Measurements from ENCODE around the gene PRAMEF1. TPM values are rescaled to one million over a fixed set of nuclear protein-coding genes. Genes with fewer than 3 reads are reported as not detected.
"Not testable (repeated sequence)": the region's sequence is repeated elsewhere in the genome, so short reads cannot be mapped to it uniquely, and the experiment has no call there.

PRAMEF1 gene, protein sequence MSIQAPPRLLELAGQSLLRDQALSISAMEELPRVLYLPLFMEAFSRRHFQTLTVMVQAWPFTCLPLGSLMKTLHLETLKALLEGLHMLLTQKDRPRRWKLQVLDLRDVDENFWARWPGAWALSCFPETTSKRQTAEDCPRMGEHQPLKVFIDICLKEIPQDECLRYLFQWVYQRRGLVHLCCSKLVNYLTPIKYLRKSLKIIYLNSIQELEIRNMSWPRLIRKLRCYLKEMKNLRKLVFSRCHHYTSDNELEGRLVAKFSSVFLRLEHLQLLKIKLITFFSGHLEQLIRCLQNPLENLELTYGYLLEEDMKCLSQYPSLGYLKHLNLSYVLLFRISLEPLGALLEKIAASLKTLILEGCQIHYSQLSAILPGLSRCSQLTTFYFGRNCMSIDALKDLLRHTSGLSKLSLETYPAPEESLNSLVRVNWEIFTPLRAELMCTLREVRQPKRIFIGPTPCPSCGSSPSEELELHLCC
- total RNA-seq, result not detected

DNA sequence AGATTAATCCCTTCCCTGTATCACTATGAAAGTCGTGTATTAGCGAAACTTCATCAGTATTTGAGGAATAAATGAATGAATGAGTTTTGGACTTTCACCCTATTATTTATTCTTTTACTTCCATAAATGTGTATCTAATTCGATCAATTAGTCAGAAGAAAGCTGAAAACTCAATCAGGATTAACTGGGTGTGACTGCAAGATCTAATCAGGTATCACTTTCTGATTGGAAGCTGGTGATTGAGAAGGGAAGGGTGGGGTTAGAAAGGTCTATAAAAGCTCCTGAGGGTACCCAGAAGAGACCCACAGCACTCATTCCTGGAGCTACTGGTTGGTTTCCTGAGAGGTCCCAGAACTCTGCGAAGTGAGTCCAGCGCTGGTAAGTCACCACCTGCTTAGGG lies at the start of gene PRAMEF1:
Gene PRAMEF1, plus strand, starts transcription at position 301 of the 400 bp plus-strand sequence. CDS start 1,831 bp downstream, outside the sequence.
- DNase-seq (ENCODE audit: low spot score), result not testable (repeated sequence)

DNA sequence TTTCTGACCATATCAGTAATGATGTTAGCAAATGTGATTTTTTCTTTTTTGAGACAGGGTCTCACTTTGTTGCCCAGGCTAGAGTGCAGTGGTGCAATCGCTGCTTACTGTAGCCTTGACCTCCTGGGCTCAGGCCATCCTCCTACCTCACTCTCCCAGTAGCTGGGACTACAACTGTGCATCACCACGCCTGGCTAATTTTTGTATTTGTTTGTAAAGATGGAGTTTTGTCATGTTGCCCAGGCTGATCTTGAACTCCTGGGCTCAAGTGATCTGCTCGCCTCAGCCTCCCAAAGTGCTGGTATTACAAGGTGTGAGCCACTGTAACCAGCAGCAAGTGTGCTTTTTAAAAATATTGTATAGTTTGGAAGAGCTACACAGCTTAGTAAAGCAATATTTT lies 49.3 kb upstream of the PRAMEF1 start:
- no peak for DNase-seq (ENCODE audit: low spot score)

DNA sequence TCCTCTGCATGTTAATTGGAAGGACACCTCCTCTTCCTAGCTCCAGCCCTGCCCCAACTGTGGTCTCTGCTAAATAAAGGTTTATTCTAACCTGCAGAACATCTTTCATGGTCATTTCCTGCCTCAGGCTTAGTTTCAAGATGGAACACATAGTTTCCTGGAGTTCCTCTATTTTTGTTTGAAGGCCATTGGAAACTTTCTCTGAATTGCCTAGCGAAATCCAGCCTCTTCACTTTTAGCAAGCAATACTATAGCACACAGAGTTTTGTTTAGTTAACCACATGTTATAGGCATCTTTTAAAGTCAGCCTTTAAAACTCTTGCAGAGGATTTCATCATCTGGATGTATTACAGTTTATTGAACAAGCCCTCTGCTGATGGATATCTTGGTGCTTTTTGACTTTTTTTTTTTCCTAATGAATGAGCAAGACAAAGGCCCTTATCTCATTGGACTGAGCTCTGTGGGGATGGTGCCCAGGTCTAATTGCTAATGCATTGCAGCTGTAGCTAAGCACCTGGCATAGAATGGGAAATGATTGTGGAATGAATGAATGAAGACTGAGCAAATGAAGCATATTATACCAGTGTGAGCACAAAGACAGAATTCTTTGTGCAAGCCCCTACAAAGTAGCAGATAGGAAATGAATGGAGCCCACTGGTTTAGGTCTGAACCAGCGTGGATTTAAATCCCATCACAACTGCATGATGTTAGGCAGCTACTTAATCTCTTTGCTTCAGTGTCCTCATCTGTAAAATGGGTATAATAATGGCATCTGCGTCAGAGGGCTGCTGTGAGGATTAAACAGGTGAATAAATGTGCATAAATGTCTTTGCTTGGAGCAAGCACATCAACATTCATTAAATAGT lies 45.8 kb upstream of the PRAMEF1 start:
- DNase-seq (ENCODE audit: low spot score), result no peak

DNA sequence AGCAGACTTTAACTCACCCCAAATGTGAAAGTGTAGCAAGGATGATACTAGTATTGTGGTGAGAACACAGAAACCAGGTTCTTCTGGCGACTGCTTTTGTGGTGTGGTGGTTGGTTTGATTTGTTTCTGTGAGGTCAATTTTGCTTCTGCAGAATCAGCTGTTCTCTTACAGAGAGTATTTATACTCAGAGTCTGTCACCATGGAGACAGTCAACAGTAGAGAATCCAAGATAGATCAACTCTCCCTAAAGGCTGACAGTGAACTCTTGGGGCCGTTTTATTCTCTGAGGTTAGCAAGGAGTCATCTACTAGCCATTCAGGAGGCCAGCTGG lies 45.2 kb upstream of the PRAMEF1 start, which contains the start of gene CFAP107:
Gene CFAP107, plus strand, starts transcription at position 209 of the 332 bp plus-strand sequence. CDS start 231 bp downstream, outside the sequence.
- no peak for DNase-seq (ENCODE audit: low spot score)

DNA sequence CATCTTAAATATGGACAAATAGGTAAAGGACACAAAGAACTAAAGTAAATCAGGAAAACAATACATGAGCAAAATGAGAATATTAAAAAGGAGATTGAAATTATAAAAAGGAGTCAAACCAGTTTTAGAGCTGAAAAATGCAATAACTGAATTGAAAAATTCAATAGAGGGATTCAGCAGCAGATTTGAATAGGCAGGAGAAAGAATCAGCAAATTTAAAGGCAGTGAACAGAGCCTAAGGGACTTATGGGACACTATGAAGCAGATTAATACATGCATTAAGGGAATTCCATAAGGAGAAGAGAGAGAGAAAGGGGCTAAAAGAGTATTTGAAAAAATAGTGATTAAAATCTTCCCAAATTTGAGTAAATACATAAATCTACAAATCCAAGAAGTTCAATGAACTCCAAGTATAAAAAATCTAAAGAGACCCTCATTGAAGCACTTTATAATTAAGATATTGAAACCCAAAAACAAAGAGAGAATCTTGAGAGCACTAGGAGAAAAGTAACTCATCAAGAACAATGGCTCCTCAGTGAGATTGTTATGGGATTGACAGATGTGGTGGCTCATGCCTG lies 42.3 kb upstream of the PRAMEF1 start:
- no peak for DNase-seq (ENCODE audit: low spot score)

DNA sequence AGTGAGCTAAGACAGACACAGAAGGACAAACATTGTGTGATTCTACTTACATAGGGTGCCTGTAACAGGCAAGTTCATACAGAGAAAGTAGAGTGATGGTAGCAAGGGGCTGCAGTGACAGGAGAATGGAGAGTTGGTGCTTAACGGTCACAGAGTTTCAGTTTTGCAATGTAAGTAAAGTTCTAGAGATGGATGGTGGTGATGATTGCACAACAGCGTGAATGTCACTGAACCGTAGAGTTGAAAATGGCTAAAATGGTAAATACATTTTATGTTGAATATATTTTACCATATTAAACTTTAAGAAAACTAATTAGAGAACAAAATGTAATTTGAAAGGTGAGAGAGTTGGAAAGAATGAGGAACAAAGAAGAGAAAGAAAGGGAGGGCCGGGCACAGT lies 36.5 kb upstream of the PRAMEF1 start:
- no peak for DNase-seq (ENCODE audit: low spot score)

DNA sequence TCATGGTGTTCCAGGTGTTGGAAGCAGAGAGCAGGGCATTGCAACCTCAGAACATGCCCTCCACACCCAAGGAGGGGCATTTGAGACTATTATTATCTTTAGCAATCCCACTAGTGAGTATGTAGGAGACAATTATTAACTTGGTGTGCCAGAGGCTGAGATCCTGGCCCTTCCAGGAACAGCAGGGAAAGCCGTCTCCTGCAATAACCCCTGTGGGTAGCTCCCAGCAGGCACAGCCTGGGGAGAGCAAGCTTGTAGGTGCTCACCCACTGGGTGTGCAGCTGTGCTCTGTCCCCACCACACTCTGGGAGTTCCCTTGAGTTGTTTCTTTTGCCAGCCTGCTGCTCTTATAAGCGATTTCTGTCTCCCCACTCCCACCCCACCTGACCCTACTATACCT lies 34.9 kb upstream of the PRAMEF1 start:
- DNase-seq (ENCODE audit: low spot score), result no peak

DNA sequence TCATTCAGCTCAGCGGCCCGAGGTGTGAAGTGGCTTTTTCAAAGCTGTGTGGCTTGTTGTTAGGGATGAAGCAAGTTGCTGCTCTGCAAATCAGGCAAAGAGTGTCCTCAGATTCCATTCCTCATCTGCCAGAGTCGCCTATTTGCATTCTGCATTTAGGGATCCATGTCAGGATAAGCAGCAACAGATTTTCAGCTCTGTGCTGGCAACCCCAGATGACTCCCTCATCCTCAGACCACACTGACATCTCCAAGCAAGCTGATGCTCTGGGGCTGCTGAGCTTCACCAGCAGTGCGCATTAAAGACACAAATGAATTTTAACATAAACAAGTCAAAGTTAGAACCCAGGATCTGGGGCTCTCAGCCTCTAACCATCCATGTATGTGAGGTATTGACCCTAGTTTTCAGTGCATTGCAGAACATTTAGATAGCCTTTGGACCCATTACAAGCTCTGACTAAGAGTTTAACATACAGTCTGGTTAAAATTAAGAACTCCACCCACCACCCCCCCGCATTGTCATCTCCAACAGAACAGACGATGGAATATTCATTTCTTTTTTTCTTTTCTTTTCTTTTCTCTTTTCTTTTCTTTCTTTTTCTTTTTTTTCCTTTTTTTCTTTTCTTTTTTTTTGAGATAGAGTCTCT lies 34.3 kb upstream of the PRAMEF1 start:
- no peak for DNase-seq (ENCODE audit: low spot score)

DNA sequence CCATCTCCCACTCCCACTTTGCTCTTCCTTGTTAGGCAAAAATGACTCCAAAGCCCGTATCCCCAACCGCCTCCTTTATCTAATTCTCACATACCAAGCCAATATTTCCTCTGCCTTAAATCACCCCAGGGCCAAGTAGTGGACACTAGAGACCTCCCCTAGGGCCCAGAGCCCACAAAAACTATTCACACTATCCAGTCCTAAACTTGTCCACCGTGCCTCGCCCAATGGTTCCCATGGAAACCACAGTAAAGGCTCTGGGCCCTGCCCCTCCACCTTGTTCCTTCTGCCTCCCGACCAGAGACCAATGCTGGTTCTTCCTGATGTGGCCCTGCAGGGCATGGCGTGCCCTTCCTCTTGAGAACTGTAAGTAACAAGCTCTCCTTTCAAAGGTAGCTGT lies 33.4 kb upstream of the PRAMEF1 start:
- no peak for DNase-seq (ENCODE audit: low spot score)

DNA sequence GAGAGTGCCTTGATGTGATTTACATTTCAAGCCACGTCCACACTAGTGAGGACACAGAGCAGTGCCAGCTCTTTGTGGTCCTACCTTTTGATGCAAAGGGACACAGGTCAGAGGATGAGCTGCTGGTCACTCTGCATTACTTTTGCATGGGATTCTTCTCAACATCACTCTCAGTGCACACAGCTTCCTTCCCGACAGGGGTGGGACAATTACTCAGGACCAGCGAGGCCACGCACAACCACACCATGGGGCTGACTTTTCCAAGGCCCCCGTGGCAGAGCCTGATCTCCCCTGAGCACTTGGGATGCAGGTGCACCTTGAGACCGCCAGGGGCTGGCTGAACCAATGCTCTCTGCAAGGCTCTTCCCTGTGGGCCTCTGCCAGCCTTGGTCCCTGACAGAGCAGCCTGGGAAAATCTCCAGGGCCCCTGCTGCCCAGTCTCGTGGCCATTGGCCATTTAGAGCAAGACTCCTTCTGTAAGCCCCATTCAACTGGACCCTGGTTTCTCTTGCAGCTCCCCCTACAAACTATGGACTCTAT lies 30.9 kb upstream of the PRAMEF1 start:
- DNase-seq (ENCODE audit: low spot score), result no peak

DNA sequence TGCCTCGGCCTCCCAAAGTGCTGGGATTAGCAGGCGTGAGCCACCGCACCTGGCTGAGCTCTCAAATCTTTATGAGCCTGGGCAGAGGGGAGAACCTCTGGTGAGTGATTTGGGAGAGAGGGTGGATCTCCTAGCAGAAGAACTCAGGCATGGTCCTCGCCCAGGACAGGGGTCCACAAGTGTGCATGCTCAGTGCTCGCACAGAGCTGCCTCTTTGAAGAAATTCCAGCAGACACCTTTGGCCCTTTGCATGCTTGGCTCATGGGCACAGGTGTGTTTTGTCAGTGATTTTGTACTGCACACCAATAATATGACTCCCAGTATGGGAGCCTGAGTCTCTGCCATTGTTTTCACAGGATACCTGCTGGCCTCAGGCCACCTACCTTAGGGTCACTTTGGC lies 29.4 kb upstream of the PRAMEF1 start:
- DNase-seq (ENCODE audit: low spot score), result no peak

DNA sequence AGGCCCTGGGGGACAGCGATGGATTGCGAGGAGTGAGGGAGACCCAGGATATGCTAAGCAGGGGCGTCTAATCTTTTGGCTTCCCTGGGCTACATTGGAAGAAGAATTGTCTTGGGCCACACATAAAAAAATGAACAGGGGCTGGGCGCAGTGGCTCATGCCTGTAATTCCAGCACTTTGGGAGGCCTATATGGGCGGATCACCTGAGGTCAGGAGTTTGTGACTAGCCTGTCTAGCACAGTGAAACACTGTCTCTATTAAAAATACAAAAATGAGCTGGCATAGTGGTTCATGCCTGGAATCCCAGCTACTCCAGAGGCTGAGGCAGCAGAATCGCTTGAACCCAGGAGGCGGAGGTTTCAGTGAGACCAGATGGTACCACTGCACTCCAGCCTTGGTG lies 28.4 kb upstream of the PRAMEF1 start:
- DNase-seq (ENCODE audit: low spot score), result no peak

DNA sequence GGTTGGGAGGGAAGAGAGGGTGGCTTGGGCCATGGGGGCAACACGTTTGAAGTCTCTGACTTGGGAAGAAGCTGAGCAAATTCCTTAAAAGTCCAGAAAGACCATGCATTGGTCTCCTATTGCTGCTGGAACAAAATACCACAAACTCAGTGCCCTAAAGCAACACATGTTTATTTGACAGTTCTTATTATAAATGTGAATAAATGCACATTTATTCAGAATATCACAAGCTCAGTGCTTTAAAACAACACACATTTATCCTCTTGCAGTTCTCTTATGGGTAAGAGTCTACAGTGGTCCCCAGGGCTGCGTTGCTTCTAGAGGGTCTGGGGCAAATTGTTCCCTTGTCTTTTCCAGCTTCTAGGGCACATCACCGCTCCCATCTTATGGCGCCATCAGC lies 27.7 kb upstream of the PRAMEF1 start:
- DNase-seq (ENCODE audit: low spot score), result no peak

DNA sequence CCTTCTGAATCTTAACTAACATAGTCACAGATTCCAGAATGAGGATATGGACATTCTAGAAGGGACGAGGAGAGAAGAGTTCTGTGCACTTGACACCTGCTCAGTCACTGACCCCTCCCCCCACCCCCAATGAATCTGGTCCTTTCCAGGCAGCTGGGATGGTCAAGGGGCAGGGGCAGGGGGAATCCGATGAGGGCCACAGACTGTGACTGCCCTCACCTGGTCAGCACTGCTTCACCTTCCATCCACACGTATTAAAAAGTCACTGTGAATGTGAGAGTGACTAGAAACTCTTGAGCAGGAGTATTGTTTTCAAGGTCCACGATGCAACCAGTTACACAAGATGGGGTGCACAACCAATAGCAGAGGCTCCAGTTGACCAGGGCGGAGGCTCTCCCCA lies 27.2 kb upstream of the PRAMEF1 start:
- no peak for DNase-seq (ENCODE audit: low spot score)

DNA sequence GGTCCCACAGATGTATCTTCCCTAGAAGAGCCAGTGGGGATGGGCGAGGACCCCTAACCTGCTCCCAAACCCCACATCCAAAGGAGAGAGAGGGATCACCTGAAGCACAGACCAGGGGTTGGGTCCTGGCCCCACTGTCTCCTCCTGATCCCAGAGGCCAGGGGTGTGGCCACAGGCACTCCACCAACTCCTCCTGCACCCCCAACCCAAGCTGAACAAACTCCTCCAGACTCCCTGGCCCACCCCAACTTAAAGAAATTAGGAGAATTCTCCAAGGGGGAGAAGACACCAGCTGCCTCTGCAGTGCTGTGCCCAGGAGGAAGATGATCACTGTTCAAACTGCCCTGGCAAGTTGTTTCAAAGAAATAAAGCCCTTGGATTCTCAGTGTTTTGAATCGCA lies 22.2 kb upstream of the PRAMEF1 start:
- no peak for DNase-seq (ENCODE audit: low spot score)

DNA sequence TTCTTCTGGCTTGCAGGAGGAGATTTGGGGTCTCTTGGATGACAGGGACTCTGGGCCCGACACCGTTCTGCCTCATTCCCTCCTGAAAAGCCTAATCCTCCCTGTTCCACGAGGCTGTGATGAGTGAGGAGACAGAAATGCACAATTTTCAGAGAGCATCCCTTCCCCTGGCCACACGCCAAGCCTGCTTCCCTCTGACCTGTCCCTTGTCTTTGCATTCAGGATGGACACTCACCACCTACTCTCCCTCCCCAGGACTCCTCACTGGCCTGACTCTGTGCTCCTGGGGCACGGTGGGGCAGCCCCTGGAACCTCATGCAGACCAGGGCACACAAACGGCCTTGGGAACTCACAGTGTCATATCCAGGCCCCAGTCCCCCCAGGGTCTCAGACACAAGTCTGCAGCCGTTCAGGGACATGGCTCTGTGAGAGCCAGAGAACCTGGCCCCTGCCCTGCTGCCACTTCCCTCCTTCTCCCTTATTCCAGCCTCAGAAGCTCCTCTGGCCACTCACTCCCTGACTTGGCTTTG lies 21.2 kb upstream of the PRAMEF1 start:
- DNase-seq (ENCODE audit: low spot score), result no peak

DNA sequence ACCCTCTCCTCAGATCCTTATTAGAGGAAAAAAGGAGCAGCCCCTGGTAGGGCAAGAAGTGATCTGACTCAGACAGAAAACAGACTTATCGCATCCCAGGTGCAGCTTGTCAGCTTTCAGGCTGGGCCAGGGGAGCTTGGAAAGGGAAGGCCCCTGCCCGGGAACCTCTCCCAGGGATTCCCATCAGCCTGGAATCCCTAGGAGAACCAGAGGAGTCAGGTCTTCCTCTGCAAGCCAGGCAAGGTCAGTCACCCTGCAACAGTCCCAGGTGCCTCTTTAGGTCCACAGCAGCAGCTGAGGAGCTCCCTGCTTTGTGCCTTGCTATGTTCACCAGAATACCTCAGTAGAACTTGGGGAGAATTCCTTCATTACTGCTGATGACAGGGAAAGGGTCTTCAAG lies 20.6 kb upstream of the PRAMEF1 start:
- DNase-seq (ENCODE audit: low spot score), result no peak

DNA sequence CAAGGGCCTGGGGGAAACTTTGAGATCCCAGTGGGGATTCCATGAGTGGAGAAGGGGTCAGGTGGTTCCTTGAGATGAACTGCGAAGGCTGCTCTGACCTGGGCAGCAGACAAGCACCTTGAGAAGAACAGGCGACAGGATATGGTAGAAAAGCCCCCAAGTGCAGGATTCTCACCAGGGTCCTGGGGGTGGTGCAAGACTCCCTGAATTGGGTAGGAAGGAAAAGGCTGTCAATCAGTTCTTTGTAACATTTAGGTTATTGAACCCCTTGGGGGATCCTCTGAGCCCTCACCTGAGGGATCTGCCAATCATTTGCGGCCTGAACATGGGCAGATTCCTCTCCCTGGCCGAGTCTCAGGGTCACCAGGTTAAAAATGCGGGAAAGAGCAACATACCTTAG lies 20.0 kb upstream of the PRAMEF1 start:
- no peak for DNase-seq (ENCODE audit: low spot score)

DNA sequence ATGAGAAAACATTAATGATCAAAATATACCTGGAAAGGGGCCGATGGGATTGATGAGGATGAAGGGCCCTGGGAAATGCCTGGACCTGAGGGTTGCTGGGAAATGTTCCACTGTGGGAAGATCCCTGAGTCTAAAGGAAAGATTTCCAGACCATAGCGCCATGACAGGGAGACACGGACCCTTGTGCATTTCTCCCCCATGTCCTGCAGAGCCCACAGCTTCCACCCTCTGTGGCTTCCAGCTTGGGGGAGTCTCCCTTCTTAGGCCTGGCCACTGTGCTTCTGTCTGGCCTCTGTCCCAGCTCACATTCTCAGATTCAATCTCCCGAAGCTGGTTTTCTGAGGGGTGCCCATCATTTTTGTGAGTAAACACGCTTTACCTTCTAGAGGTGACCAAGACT lies 18.7 kb upstream of the PRAMEF1 start:
- DNase-seq (ENCODE audit: low spot score), result no peak

DNA sequence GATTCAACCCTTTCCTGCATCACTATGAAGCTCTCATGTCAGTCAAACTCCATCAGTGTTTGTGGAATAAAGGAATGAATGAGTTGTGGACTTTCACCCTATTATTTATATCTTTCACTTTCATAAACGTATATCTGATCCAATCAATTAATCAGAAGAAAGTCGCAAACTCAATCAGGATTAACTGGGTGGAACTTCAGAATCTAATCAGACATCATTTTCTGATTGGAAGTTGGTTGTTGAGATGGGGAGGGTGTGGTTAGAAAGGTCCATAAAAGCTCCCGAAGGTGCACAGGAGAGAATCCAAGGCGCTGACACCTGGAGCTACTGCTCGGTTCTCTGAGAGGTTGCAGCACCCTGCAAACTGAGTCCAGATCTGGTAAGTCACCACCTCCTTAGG lies 17.8 kb upstream of the PRAMEF1 start, which contains the start of gene PRAMEF12:
Gene PRAMEF12, plus strand, starts transcription at position 301 of the 400 bp plus-strand sequence. CDS start 1,130 bp downstream, outside the sequence.
- DNase-seq (ENCODE audit: low spot score), result no peak

DNA sequence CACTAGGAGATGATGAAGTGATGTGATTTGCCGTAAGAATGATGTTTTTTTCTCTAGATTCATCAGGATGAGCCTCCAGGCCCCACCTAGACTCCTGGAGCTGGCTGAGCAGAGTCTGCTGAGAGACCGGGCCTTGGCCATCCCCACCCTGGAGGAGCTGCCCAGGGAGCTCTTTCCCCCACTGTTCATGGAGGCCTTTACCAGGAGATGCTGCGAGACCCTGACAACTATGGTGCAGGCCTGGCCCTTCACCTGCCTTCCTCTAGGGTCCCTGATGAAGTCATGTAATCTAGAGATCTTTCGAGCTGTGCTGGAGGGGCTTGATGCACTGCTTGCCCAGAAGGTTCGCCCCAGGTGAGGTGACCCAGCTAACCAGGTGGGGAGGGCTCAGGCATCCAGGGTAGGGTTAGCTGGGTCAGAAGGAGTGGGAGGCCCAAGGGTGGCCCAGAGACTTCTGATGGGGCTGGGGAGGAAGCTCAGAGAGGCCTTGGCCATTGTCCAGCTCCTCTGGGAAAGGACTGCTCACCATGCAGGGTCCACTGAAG lies 16.3 kb upstream of the PRAMEF1 start:
- no peak for DNase-seq (ENCODE audit: low spot score)
